OCI-LY1 (cell line): ENCODE measurements around the gene PROC.

Source experiments
- H2AFZ ChIP-seq: fragments of 200-600 bp; sonication (generic), shearing (Covaris generic); 2 replicates; pipeline ENCODE4 v1.6.0; 2014; ENCODE audit warnings: antibody characterized with exemption, mild to moderate bottlenecking, low read length
- H3F3A ChIP-seq: fragments of 200-600 bp; sonication (generic), shearing (Covaris generic); 2 replicates; pipeline ENCODE4 v1.6.0; 2014; ENCODE audit warnings: mild to moderate bottlenecking, antibody characterized with exemption, low read length, moderate library complexity; ENCODE audit not compliant: insufficient read depth
- H3K27ac ChIP-seq: fragments of 200-600 bp; sonication (generic); 2 replicates; pipeline ENCODE4 v1.5.1; 2014; ENCODE audit warnings: low read length, mixed run types, mild to moderate bottlenecking, low read depth; ENCODE audit not compliant: poor library complexity, severe bottlenecking
- H3K27me3 ChIP-seq: fragments of 200-600 bp; sonication (generic); 2 replicates; pipeline ENCODE4 v1.6.0; 2014; ENCODE audit warnings: antibody characterized with exemption, mild to moderate bottlenecking, low read length, moderate library complexity; ENCODE audit not compliant: insufficient read depth
- H3K36me3 ChIP-seq: fragments of 200-600 bp; sonication (generic); 2 replicates; pipeline ENCODE4 v1.6.1; 2014; ENCODE audit warnings: mild to moderate bottlenecking, antibody characterized with exemption, low read length, moderate library complexity, mixed read lengths; ENCODE audit not compliant: insufficient read depth
- H3K4me1 ChIP-seq: fragments of 200-600 bp; sonication (generic); 2 replicates; pipeline ENCODE4 v1.5.1; 2014; ENCODE audit warnings: mild to moderate bottlenecking, low read length, moderate library complexity; ENCODE audit not compliant: insufficient read depth, severe bottlenecking
- H3K4me2 ChIP-seq: fragments of 200-600 bp; sonication (generic), shearing (Covaris generic); 2 replicates; pipeline ENCODE4 v1.6.1; 2014; ENCODE audit warnings: low read length
- H3K4me3 ChIP-seq: fragments of 200-600 bp; sonication (generic); 2 replicates; pipeline ENCODE4 v1.5.1; 2014; ENCODE audit warnings: low read length, low read depth, mild to moderate bottlenecking, mixed read lengths; ENCODE audit not compliant: poor library complexity, severe bottlenecking
- H3K79me2 ChIP-seq: fragments of 200-600 bp; shearing (Covaris generic); 2 replicates; pipeline ENCODE4 v1.6.1; 2016; ENCODE audit warnings: mixed run types, low read length, mixed read lengths; ENCODE audit not compliant: insufficient read depth
- H3K9ac ChIP-seq: fragments of 200-600 bp; sonication (generic), shearing (Covaris generic); 2 replicates; pipeline ENCODE4 v1.6.1; 2014; ENCODE audit warnings: mild to moderate bottlenecking, low read length, mixed read lengths
- H3K9me2 ChIP-seq: fragments of 200-600 bp; sonication (generic), shearing (Covaris generic); 2 replicates; pipeline ENCODE4 v1.6.1; 2014; ENCODE audit warnings: low read depth, mild to moderate bottlenecking, low read length, mixed read lengths
- H3K9me3 ChIP-seq: fragments of 200-600 bp; shearing (Covaris generic); 2 replicates; pipeline ENCODE4 v1.6.1; 2014; ENCODE audit warnings: low read length, mixed read lengths
- H4K20me1 ChIP-seq: fragments of 200-600 bp; sonication (generic), shearing (Covaris generic); 2 replicates; pipeline ENCODE4 v1.6.0; 2016; ENCODE audit warnings: mild to moderate bottlenecking, low read length; ENCODE audit not compliant: insufficient read depth
- CTCF ChIP-seq: fragments of 200-600 bp; sonication (generic), shearing (Covaris generic); IDR thresholded peaks from 2 replicates; pipeline ENCODE4 v1.5.1; 2017; ENCODE audit warnings: mild to moderate bottlenecking, antibody characterized with exemption, low read length, moderate library complexity, mixed read lengths
- EZH2 ChIP-seq: fragments of 200-600 bp; sonication (generic), shearing (Covaris generic); IDR thresholded peaks from 2 replicates; pipeline ENCODE4 v1.8.0; 2017; ENCODE audit warnings: borderline replicate concordance, mixed run types, mild to moderate bottlenecking, antibody characterized with exemption, low read length, moderate library complexity, mixed read lengths

Gene PROC

DNA sequence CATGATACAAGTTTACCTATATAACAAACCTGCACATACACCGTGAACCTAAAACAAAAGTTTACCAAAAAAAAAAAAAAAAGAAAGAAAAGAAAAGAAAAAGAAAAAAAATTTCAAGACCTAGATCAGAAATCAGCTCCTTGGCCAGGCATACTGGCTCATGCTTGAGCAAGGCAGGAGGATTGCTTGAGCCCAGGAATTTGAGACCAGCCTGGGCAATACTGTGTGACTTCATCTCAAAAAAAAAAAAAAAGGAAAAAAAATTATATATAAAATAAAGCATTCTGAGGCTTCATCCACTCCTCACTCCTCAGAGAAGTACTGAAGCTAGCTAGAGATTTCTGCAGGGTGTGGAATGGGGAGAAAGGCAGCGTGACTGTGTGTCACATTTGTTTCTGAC is 11.8 kb upstream of the PROC start:
- H3K36me3 ChIP-seq: no peaks in the 10 kb centered on the region
- TF ChIP-seq EZH2 (no peak), CTCF (no peak)
- H3K9ac ChIP-seq: no peak overlapping the region
- no peaks in the 10 kb centered on the region for H3K9me3 ChIP-seq
- H3K27me3 ChIP-seq: no peaks in the 10 kb centered on the region
- H3K4me3 ChIP-seq: no peak overlapping the region
- H2AFZ ChIP-seq: no peak overlapping the region
- no peaks in the 10 kb centered on the region for H4K20me1 ChIP-seq
- no peak overlapping the region for H3K27ac ChIP-seq
- H3K4me1 ChIP-seq: peaks cover 20% of the 10 kb centered on the region
- no peaks in the 10 kb centered on the region for H3F3A ChIP-seq
- no peaks in the 10 kb centered on the region for H3K79me2 ChIP-seq
- H3K4me2 ChIP-seq: no peak overlapping the region
- H3K9me2 ChIP-seq: no peaks in the 10 kb centered on the region

- no peaks in the 10 kb centered on the region for H4K20me1 ChIP-seq
- no peaks in the 10 kb centered on the region for H3K9me3 ChIP-seq
- H3F3A ChIP-seq: no peaks in the 10 kb centered on the region
- TF ChIP-seq CTCF (no peak), EZH2 (no peak)
- H3K4me1 ChIP-seq: peaks cover 27% of the 10 kb centered on the region
- H3K79me2 ChIP-seq: no peaks in the 10 kb centered on the region
- H3K9ac ChIP-seq: no peak overlapping the region
- no peaks in the 10 kb centered on the region for H3K9me2 ChIP-seq
- H3K4me3 ChIP-seq: no peak overlapping the region
- H3K27ac ChIP-seq: no peak overlapping the region
- no peaks in the 10 kb centered on the region for H3K27me3 ChIP-seq
- no peak overlapping the region for H3K4me2 ChIP-seq
- H3K36me3 ChIP-seq: no peaks in the 10 kb centered on the region; the same call in 1 of the 2 replicates
- no peak overlapping the region for H2AFZ ChIP-seq
Measured at GRCh38 chr2:127407091-127407490, 11.1 kb upstream of the PROC start.

GRCh38 chr2:127407661-127408003 is 10.6 kb upstream of the PROC start:
- Histone ChIP-seq H2AFZ (no peak overlapping the region), H3K4me3 (peak overlapping the region; percentile 63)

More at GRCh38 chr2:127407661-127408003, 10.6 kb upstream of the PROC start:
- Histone ChIP-seq H3K9ac (peak overlapping the region; percentile 67; the same call in 1 of the 2 replicates), H3K9me2 (no peaks in the 10 kb centered on the region), H3K27ac (no peak overlapping the region), H3K9me3 (no peaks in the 10 kb centered on the region), H3F3A (no peaks in the 10 kb centered on the region), H3K36me3 (no peaks in the 10 kb centered on the region; the same call in 1 of the 2 replicates), H4K20me1 (no peaks in the 10 kb centered on the region), H3K27me3 (no peaks in the 10 kb centered on the region), H3K79me2 (no peaks in the 10 kb centered on the region), H3K4me1 (peaks cover 28% of the 10 kb centered on the region), H3K4me2 (peak overlapping the region; percentile 82)
- TF ChIP-seq CTCF: no peak
- no peak for TF ChIP-seq EZH2
